ENCODE data around the gene CD248.

Gene CD248

GRCh38 chr11:66347425-66348276 is 30.8 kb upstream of the CD248 start, which contains the start of gene B4GAT1 (continued):
- TF ChIP-seq GLIS1 (tag by site-specific recombination; IDR thresholded peaks at IDR 0.05) (peak; percentile 60), BCL11A (tag by site-specific recombination; IDR thresholded peaks at IDR 0.05; ENCODE audit: low read depth) (no peak), ZNF791 (tag by site-specific recombination; IDR thresholded peaks at IDR 0.05) (no peak), ZBTB6 (tag by site-specific recombination; IDR thresholded peaks at IDR 0.05) (no peak), ZNF548 (tag by site-specific recombination; IDR thresholded peaks at IDR 0.05) (no peak), ZNF48 (tag by site-specific recombination; IDR thresholded peaks at IDR 0.05) (no peak), ZNF404 (tag by site-specific recombination; IDR thresholded peaks at IDR 0.05) (no peak), EGR2 (tag by site-specific recombination; IDR thresholded peaks at IDR 0.05; ENCODE audit: low read depth) (no peak), ZNF621 (tag by site-specific recombination; IDR thresholded peaks at IDR 0.05) (no peak), ZNF560 (tag by site-specific recombination; IDR thresholded peaks at IDR 0.05; ENCODE audit: borderline replicate concordance) (no peak), ZNF561 (tag by site-specific recombination; IDR thresholded peaks at IDR 0.05; ENCODE audit: borderline replicate concordance) (no peak; the same call in 1 of the 2 replicates), PRDM2 (tag by site-specific recombination; IDR thresholded peaks at IDR 0.05; ENCODE audit: borderline replicate concordance) (0 out of 2 replicates have a peak, but pooled peaks have one; percentile 61), ZNF114 (tag by site-specific recombination; IDR thresholded peaks at IDR 0.05) (no peak), WT1 (tag by site-specific recombination; IDR thresholded peaks at IDR 0.05) (peak; percentile 56; the same call in 1 of the 2 replicates), TSHZ1 (tag by site-specific recombination; IDR thresholded peaks at IDR 0.05; ENCODE audit: borderline replicate concordance) (peak; percentile 14; the same call in 1 of the 2 replicates), ZBTB20 (tag by site-specific recombination; IDR thresholded peaks at IDR 0.05) (no peak), ZNF121 (tag by site-specific recombination; IDR thresholded peaks at IDR 0.05) (no peak), ZNF529 (tag by site-specific recombination; IDR thresholded peaks at IDR 0.05; ENCODE audit: insufficient replicate concordance) (no peak), ZNF24 (tag by site-specific recombination; IDR thresholded peaks at IDR 0.05) (peak; percentile 88), SP3 (tag by site-specific recombination; IDR thresholded peaks at IDR 0.05) (peak; percentile 57), ZNF660 (tag by site-specific recombination; IDR thresholded peaks at IDR 0.05) (peak; percentile 86), KLF17 (tag by site-specific recombination; IDR thresholded peaks at IDR 0.05) (peak; percentile 92), ZNF10 (tag by site-specific recombination; IDR thresholded peaks at IDR 0.05) (no peak), ZNF140 (tag by site-specific recombination; IDR thresholded peaks at IDR 0.05) (no peak), KLF9 (tag by site-specific recombination; IDR thresholded peaks at IDR 0.05; ENCODE audit: low read depth) (peak; percentile 45; the same call in 1 of the 2 replicates), ZNF747 (tag by site-specific recombination; IDR thresholded peaks at IDR 0.05) (no peak), ZNF776 (tag by site-specific recombination; IDR thresholded peaks at IDR 0.05; ENCODE audit: borderline replicate concordance) (no peak), ZNF555 (tag by site-specific recombination; conservative IDR thresholded peaks at IDR 0.05) (no peak)
